Progenitor cell of endocrine pancreas (in vitro differentiated cells): Measurements from ENCODE around the gene ICOSLG. TPM values are rescaled to one million over a fixed set of nuclear protein-coding genes. Genes with fewer than 3 reads are reported as not detected.

Experiments
- total RNA-seq: library from RNA; stranded (reverse); gene quantifications from 2 replicates; pipeline ENCODE4 v1.2.1, GENCODE V29; 2021

ICOSLG gene
- total RNA-seq, 1 donor from 2014 or later: 0.91 TPM

Other genes starting within 250 kb of the ICOSLG start
- 40.4 and 42.7 TPM in 2 replicates for gene TRAPPC10, start 228.6 kb downstream of the ICOSLG start, total RNA-seq
- 5.3 and 7.0 TPM in 2 replicates for gene PWP2, start 133.5 kb downstream of the ICOSLG start, total RNA-seq
- 16.7 and 20.6 TPM in 2 replicates for gene GATD3, start 107.3 kb downstream of the ICOSLG start, total RNA-seq
- not detected in 2 replicates for gene DNMT3L, start 21.0 kb upstream of the ICOSLG start, total RNA-seq
- not detected in 2 replicates for gene AIRE, start 44.9 kb upstream of the ICOSLG start, total RNA-seq
- gene PFKL, start 59.1 kb upstream of the ICOSLG start, total RNA-seq: 120 and 132 TPM in 2 replicates
- 32.4 and 32.5 TPM in 2 replicates for gene CFAP410, start 98.4 kb upstream of the ICOSLG start, total RNA-seq
- gene TRPM2, start 112.7 kb upstream of the ICOSLG start, total RNA-seq: 0.16 and 0.17 TPM in 2 replicates
- 5.1 and 5.7 TPM in 2 replicates for gene LRRC3, start 214.6 kb upstream of the ICOSLG start, total RNA-seq